ENCODE measurements around the gene GBX1. TPM values are rescaled to one million over a fixed set of nuclear protein-coding genes. Genes with fewer than 3 reads are reported as not detected.

GBX1 gene
- total RNA-seq, 5 donors from 2014 or later (not counting 1 experiment from before 2014, with no cell fraction given): not detected

DNA sequence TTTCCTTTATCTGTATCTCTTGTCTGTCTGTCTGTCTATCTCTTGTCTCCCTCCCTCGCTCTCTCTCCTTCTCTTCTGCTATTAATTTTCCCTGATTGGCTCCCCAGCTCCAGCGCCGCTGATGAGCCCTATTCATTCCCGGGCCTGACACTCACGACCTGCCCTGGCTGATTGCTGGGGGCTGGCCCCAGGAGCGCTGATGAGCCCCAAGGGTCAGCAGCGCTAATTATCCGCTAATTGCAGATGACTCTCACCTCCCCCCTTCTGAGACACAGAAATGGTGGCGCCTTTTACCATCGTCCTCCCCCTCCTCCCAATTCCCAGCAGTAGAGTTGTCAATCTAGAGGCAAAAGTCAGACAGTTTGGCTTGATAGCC lies 1.3 kb upstream of the GBX1 start:
- Histone ChIP-seq H3K27ac (ENCODE audit: low read length) (no peak overlapping the region), H3K4me3 (ENCODE audit: control insufficient read depth in 1 of 2, extremely low read depth in 1 of 2, low read length in 1 of 2) (no peak overlapping the region), H3K9me3 (no peaks in the 10 kb centered on the region), H3K4me1 (ENCODE audit: control insufficient read depth in 1 of 2, extremely low read depth in 1 of 2, insufficient read depth in 2 of 2, low read length in 2 of 2) (peaks cover 3 to 21% of the 10 kb centered on the region in 2 experiments), H3K36me3 (ENCODE audit: control insufficient read depth in 2 of 2, extremely low read depth in 1 of 2, insufficient read depth in 1 of 2, low read length in 1 of 2) (no peaks in the 10 kb centered on the region), H3K27me3 (replicated peaks in 1 of 2; ENCODE audit: control insufficient read depth in 2 of 2, extremely low read depth in 1 of 2, insufficient read depth in 2 of 2, low read length in 1 of 2) (peaks cover 24 to 62% of the 10 kb centered on the region in 2 experiments)
- DNase-seq (no peak), ATAC-seq (replicated peaks in 1 of 4) (no peak)
- WGBS (ENCODE audit: insufficient coverage): 47% methylated on average over 9 of the region's 10 CpGs
- H3K36me3 Mint-ChIP-seq: no peaks in the 10 kb centered on the region
- H3K4me1 Mint-ChIP-seq: peaks cover 14 to 19% (median 17%) of the 10 kb centered on the region in 3 donors
- no peak overlapping the region for H3K27ac Mint-ChIP-seq
- CTCF ChIA-PET: interaction anchor here in 1 of 2 donors (1.7 kb wide), 1 partner anchor 25 kb away, joined by 6 read pairs; no protein-coding TSS in a partner anchor
- POLR2A ChIA-PET: no interaction called here
- H3K4me3 Mint-ChIP-seq: peak overlapping the region; percentile 66 to 80 (median 70)
- H3K9me3 Mint-ChIP-seq: no peaks in the 10 kb centered on the region
- H3K27me3 Mint-ChIP-seq: peaks cover 40 to 52% of the 10 kb centered on the region in 2 donors

DNA sequence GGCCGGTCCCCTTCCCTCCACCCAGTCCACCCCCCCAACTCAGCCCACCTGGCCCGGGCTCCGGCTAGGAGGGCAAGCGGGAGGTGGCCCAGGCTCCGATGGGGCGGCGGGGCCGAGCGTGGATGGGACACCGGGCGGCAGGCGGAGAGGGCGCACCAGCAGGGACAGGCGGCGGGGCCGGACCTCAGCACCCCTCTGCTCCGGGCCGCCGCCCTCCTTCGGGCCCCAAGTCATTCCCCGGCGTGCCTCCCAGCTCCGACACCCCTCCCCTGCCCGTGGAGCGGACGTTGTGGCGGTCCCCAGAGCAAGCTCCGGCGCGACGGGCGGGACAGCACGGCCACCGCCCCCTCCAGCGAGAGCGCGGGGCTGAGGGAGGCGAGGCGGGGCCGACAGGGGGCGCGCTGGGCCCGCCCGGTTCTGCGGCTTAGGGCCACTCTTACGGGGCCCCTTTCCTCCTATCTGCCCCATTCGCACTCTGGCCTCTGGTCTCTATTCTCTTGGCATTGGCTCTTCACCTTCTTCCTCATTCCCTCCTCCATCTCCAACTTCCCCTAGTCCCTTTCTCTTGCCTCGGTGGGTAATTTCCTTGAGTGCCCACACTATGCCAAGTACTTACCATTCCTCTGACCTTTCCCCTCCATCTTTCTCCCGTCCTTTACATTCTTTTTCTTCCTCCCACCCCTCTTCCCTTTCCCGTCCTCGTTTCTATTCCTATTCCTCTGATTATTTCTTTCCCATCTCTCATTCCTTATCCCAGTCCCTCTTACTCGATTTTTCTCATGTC lies 701 bp upstream of the GBX1 start:
- ChIA-PET POLR2A (interaction anchor here in 1 of 2 donors (0.6 kb wide), 1 partner anchor 83 kb away, joined by 12 read pairs; no protein-coding TSS in a partner anchor), CTCF (interaction anchor here (0.6 to 1.7 kb wide), 5 partner anchors 17 to 400 kb away, joined by 3 to 6 read pairs (median 3); no protein-coding TSS in a partner anchor)
- Histone ChIP-seq H3K27me3 (replicated peaks in 1 of 2; ENCODE audit: control insufficient read depth in 2 of 2, extremely low read depth in 1 of 2, insufficient read depth in 2 of 2, low read length in 1 of 2) (peaks cover 24 to 56% of the 10 kb centered on the region in 2 experiments), H3K4me3 (ENCODE audit: control insufficient read depth in 1 of 2, extremely low read depth in 1 of 2, low read length in 1 of 2) (peak overlapping the region; percentile 16 to 59), H3K27ac (ENCODE audit: low read length) (no peak overlapping the region), H3K36me3 (ENCODE audit: control insufficient read depth in 2 of 2, extremely low read depth in 1 of 2, insufficient read depth in 1 of 2, low read length in 1 of 2) (no peaks in the 10 kb centered on the region), H3K9me3 (no peaks in the 10 kb centered on the region), H3K4me1 (ENCODE audit: control insufficient read depth in 1 of 2, extremely low read depth in 1 of 2, insufficient read depth in 2 of 2, low read length in 2 of 2) (peaks cover 3 to 21% of the 10 kb centered on the region in 2 experiments)
- no peaks in the 10 kb centered on the region for H3K36me3 Mint-ChIP-seq
- H3K4me3 Mint-ChIP-seq: peak overlapping the region; percentile 66 to 80 (median 70)
- peak; percentile 74 to 80 (median 78) for ATAC-seq (replicated peaks in 1 of 4)
- H3K9me3 Mint-ChIP-seq: no peaks in the 10 kb centered on the region
- 4% methylated on average over 48 of the region's 52 CpGs for WGBS (ENCODE audit: insufficient coverage)
- peaks cover 14 to 19% (median 17%) of the 10 kb centered on the region in 3 donors for H3K4me1 Mint-ChIP-seq
- no peak overlapping the region for H3K27ac Mint-ChIP-seq
- H3K27me3 Mint-ChIP-seq: peaks cover 35 to 47% of the 10 kb centered on the region in 2 donors
- peak in 32 of 35 experiments; percentile 13 to 78 (median 48) for DNase-seq

GRCh38 chr7:151166629-151167196 lies 781 bp downstream of the GBX1 start:
- ATAC-seq (replicated peaks in 1 of 4) (peak in 1 of 4 experiments; percentile 25), DNase-seq (peak in 2 of 35 experiments; percentile 14 to 19)
- ChIA-PET POLR2A (no interaction called here), CTCF (interaction anchor here in 1 of 2 donors (0.7 kb wide), 1 partner anchor 10 kb away, joined by 3 read pairs; no protein-coding TSS in a partner anchor)
- H3K9me3 Mint-ChIP-seq: no peaks in the 10 kb centered on the region
- Histone ChIP-seq H3K4me3 (ENCODE audit: control insufficient read depth in 1 of 2, extremely low read depth in 1 of 2, low read length in 1 of 2) (peak overlapping the region in 1 of 2 donors; percentile 47), H3K4me1 (ENCODE audit: control insufficient read depth in 1 of 2, extremely low read depth in 1 of 2, insufficient read depth in 2 of 2, low read length in 2 of 2) (peaks cover 3 to 13% of the 10 kb centered on the region in 2 experiments), H3K27ac (ENCODE audit: low read length) (no peak overlapping the region), H3K9me3 (no peaks in the 10 kb centered on the region), H3K36me3 (ENCODE audit: control insufficient read depth in 2 of 2, extremely low read depth in 1 of 2, insufficient read depth in 1 of 2, low read length in 1 of 2) (no peaks in the 10 kb centered on the region), H3K27me3 (replicated peaks in 1 of 2; ENCODE audit: control insufficient read depth in 2 of 2, extremely low read depth in 1 of 2, insufficient read depth in 2 of 2, low read length in 1 of 2) (peaks cover 26 to 51% of the 10 kb centered on the region in 2 experiments)
- 13% methylated on average over 29 of the region's 31 CpGs for WGBS (ENCODE audit: insufficient coverage)
- H3K27me3 Mint-ChIP-seq: peaks cover 24 to 37% of the 10 kb centered on the region in 2 donors
- no peak overlapping the region for H3K27ac Mint-ChIP-seq
- no peaks in the 10 kb centered on the region for H3K36me3 Mint-ChIP-seq
- H3K4me3 Mint-ChIP-seq: peak overlapping the region; percentile 46 to 54 (median 49)
- peaks cover 8 to 9% (median 9%) of the 10 kb centered on the region in 3 donors for H3K4me1 Mint-ChIP-seq

- Histone ChIP-seq H3K27ac (ENCODE audit: low read length) (no peak overlapping the region), H3K4me3 (ENCODE audit: control insufficient read depth in 1 of 2, extremely low read depth in 1 of 2, low read length in 1 of 2) (no peak overlapping the region), H3K36me3 (ENCODE audit: control insufficient read depth in 2 of 2, extremely low read depth in 1 of 2, insufficient read depth in 1 of 2, low read length in 1 of 2) (no peaks in the 10 kb centered on the region), H3K27me3 (replicated peaks in 1 of 2; ENCODE audit: control insufficient read depth in 2 of 2, extremely low read depth in 1 of 2, insufficient read depth in 2 of 2, low read length in 1 of 2) (peaks cover 14 to 27% of the 10 kb centered on the region in 2 experiments), H3K9me3 (no peaks in the 10 kb centered on the region), H3K4me1 (ENCODE audit: control insufficient read depth in 1 of 2, extremely low read depth in 1 of 2, insufficient read depth in 2 of 2, low read length in 2 of 2) (peaks cover 2 to 4% of the 10 kb centered on the region in 2 experiments)
- CTCF ChIA-PET: interaction anchor here in 1 of 2 donors (0.6 kb wide), 1 partner anchor 391 kb away, joined by 10 read pairs; no protein-coding TSS in a partner anchor
- DNase-seq: no peak
- peaks cover 8 to 14% of the 10 kb centered on the region in 2 donors for H3K27me3 Mint-ChIP-seq
- H3K27ac Mint-ChIP-seq: no peak overlapping the region
- no peak for ATAC-seq (replicated peaks in 1 of 4)
- H3K36me3 Mint-ChIP-seq: no peaks in the 10 kb centered on the region
- POLR2A ChIA-PET: interaction anchor here in 1 of 2 donors (0.6 kb wide), 1 partner anchor 382 kb away, joined by 4 read pairs; no protein-coding TSS in a partner anchor
- 60% methylated on average over 1 of the region's 1 CpG for WGBS (ENCODE audit: insufficient coverage)
- H3K4me1 Mint-ChIP-seq: peaks cover 0 to 4% (median 4%) of the 10 kb centered on the region in 3 donors
- no peak overlapping the region for H3K4me3 Mint-ChIP-seq
- no peaks in the 10 kb centered on the region for H3K9me3 Mint-ChIP-seq
Observed at GRCh38 chr7:151161757-151162156, 5.7 kb downstream of the GBX1 start.

GRCh38 chr7:151157645-151158329 lies 9.7 kb downstream of the GBX1 start:
- no peak for DNase-seq
- ATAC-seq (replicated peaks in 1 of 4): no peak
- no peaks in the 10 kb centered on the region for H3K4me1 Mint-ChIP-seq
- Histone ChIP-seq H3K9me3 (no peaks in the 10 kb centered on the region), H3K4me1 (ENCODE audit: control insufficient read depth in 1 of 2, extremely low read depth in 1 of 2, insufficient read depth in 2 of 2, low read length in 2 of 2) (no peaks in the 10 kb centered on the region), H3K27me3 (replicated peaks in 1 of 2; ENCODE audit: control insufficient read depth in 2 of 2, extremely low read depth in 1 of 2, insufficient read depth in 2 of 2, low read length in 1 of 2) (peaks cover 4 to 17% of the 10 kb centered on the region in 2 experiments), H3K4me3 (ENCODE audit: control insufficient read depth in 1 of 2, extremely low read depth in 1 of 2, low read length in 1 of 2) (no peak overlapping the region), H3K27ac (ENCODE audit: low read length) (no peak overlapping the region), H3K36me3 (ENCODE audit: control insufficient read depth in 2 of 2, extremely low read depth in 1 of 2, insufficient read depth in 1 of 2, low read length in 1 of 2) (no peaks in the 10 kb centered on the region)
- no peaks in the 10 kb centered on the region for H3K9me3 Mint-ChIP-seq
- POLR2A ChIA-PET: no interaction called here
- H3K27me3 Mint-ChIP-seq: peaks cover 26% of the 10 kb centered on the region in 2 donors
- no peak overlapping the region for H3K27ac Mint-ChIP-seq
- 51% methylated on average over 3 of the region's 7 CpGs for whole genome bisulfite sequencing (ENCODE audit: insufficient coverage)
- no peaks in the 10 kb centered on the region for H3K36me3 Mint-ChIP-seq
- no peak overlapping the region for H3K4me3 Mint-ChIP-seq
- CTCF ChIA-PET: interaction anchor here (0.6 to 1.2 kb wide), 2 partner anchors 12 to 49 kb away, joined by 4 read pairs; no protein-coding TSS in a partner anchor
